ENCODE data around the gene AKAP8L. TPM values are rescaled to one million over a fixed set of nuclear protein-coding genes. Genes with fewer than 3 reads are reported as not detected.

Gene AKAP8L
- total RNA-seq, 1 experiment from 2014 or later: 123 TPM

DNA sequence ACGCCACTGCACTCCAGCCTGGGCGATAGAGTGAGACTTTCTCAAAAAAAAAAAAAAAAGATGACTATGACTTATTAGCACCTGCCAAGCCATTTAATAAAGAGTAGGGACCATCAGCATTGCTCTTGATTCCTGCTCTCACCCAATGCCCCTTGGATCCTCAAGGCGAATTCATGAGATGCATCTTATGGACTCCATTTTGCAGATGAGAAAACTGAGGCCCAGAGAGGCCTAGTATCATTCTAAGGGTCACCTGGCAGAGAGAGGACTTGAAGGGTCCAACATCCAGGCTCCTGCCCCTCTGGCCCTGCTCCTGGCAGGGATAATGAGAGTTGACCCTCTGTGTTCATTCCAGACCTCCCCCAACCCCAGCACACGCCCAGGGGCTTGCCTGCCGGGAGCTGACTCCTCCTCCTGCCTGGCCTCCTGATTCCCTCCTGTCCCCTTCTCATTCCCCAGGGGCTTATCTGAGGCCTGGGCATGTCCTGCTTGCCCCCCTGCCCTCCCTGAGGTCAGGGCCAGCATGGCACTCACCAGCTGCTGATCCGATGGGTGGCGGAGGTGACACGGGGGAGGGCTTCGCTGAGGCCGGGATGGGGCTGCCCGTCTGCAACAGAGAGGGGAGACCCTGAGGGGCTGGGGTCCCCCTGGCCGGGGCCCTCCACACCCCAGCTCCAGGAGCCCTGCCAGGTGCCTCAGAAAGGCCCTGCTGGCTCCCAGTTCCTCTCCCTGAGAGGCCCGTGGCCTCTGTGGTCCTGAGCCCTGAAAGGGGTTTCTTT, 23.5 kb upstream of the AKAP8L start:
- Mint-ChIP-seq H3K36me3 (ENCODE audit: insufficient read depth in 1 of 3, low read depth in 3 of 3) (no peaks in the 10 kb centered on the region), H3K27me3 (ENCODE audit: low read depth) (no peaks in the 10 kb centered on the region; the same call in 1 of the 2 replicates), H3K4me3 (no peak overlapping the region), H3K27ac (no peak overlapping the region), H3K9me3 (no peaks in the 10 kb centered on the region), H3K4me1 (no peaks in the 10 kb centered on the region)
- Histone ChIP-seq H3K9me3 (ENCODE audit: control insufficient read depth, low read depth, low read length) (no peaks in the 10 kb centered on the region), H2BK5ac (ENCODE audit: insufficient read length, low read length) (no peak overlapping the region), H2BK120ac (ENCODE audit: low read depth, low read length, poor library complexity, severe bottlenecking) (no peak overlapping the region), H3K4me2 (ENCODE audit: insufficient read depth, insufficient read length, low read length) (no peak overlapping the region), H3K23ac (ENCODE audit: insufficient read length, low read depth, low read length) (no peak overlapping the region), H3K4ac (ENCODE audit: low read depth, low read length) (no peak overlapping the region), H2BK20ac (ENCODE audit: low read depth, low read length, poor library complexity, severe bottlenecking) (no peak overlapping the region), H3T11ph (ENCODE audit: low read length) (no peak overlapping the region), H3K23me2 (ENCODE audit: insufficient read length, low read depth, low read length, poor library complexity, severe bottlenecking) (no peaks in the 10 kb centered on the region), H3K56ac (ENCODE audit: insufficient read length, low read depth, low read length) (no peak overlapping the region), H2AK5ac (ENCODE audit: insufficient read length, low read length) (no peak overlapping the region), H4K91ac (ENCODE audit: insufficient read length, low read depth, low read length) (no peak overlapping the region), H3K27me3 (ENCODE audit: insufficient read depth, low read length) (no peaks in the 10 kb centered on the region), H2AFZ (ENCODE audit: low read length) (no peak overlapping the region), H3K4me1 (ENCODE audit: insufficient read depth, low read length) (no peaks in the 10 kb centered on the region), H3K27ac (ENCODE audit: insufficient read length, low read depth, low read length) (no peak overlapping the region), H2BK12ac (ENCODE audit: insufficient read length, low read depth, low read length) (no peak overlapping the region), H3K9ac (ENCODE audit: extremely low read depth, insufficient read length, low read length) (no peak overlapping the region), H3K14ac (ENCODE audit: insufficient read depth, low read length) (no peak overlapping the region), H3K18ac (ENCODE audit: insufficient read length, low read depth, low read length) (no peak overlapping the region), H3K79me1 (ENCODE audit: insufficient read depth, low read depth, low read length, poor library complexity, severe bottlenecking) (no peaks in the 10 kb centered on the region), H2BK15ac (ENCODE audit: low read depth, low read length) (no peak overlapping the region), H4K8ac (replicated peaks; ENCODE audit: insufficient read length, low read depth, low read length) (no peak overlapping the region), H3K79me2 (ENCODE audit: insufficient read depth, low read length) (no peaks in the 10 kb centered on the region), H4K20me1 (ENCODE audit: control insufficient read depth, insufficient read depth, insufficient read length) (no peaks in the 10 kb centered on the region), H4K5ac (ENCODE audit: insufficient read length, low read depth, low read length) (no peak overlapping the region)
- TF ChIP-seq, protein P1, sequence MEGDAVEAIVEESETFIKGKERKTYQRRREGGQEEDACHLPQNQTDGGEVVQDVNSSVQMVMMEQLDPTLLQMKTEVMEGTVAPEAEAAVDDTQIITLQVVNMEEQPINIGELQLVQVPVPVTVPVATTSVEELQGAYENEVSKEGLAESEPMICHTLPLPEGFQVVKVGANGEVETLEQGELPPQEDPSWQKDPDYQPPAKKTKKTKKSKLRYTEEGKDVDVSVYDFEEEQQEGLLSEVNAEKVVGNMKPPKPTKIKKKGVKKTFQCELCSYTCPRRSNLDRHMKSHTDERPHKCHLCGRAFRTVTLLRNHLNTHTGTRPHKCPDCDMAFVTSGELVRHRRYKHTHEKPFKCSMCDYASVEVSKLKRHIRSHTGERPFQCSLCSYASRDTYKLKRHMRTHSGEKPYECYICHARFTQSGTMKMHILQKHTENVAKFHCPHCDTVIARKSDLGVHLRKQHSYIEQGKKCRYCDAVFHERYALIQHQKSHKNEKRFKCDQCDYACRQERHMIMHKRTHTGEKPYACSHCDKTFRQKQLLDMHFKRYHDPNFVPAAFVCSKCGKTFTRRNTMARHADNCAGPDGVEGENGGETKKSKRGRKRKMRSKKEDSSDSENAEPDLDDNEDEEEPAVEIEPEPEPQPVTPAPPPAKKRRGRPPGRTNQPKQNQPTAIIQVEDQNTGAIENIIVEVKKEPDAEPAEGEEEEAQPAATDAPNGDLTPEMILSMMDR (conservative IDR thresholded peaks at IDR 0.05): no peak
- no CpG with 5 or more reads among the region's 13 CpGs for WGBS (ENCODE audit: extremely low coverage, insufficient read length, low lambda C conversion rate)
- DNase-seq: no peak
